KMS-11 (cell line): ENCODE results near the gene KANK3.

ENCODE experiments used
- H2AFZ ChIP-seq: fragments of 200-600 bp; sonication (generic); 2 replicates; pipeline ENCODE4 v1.6.1; 2016; ENCODE audit warnings: antibody characterized with exemption, mixed run types, low read depth
- H3K27ac ChIP-seq: fragments of 200-600 bp; sonication (generic); 2 replicates; pipeline ENCODE4 v1.6.1; 2016; ENCODE audit warnings: mild to moderate bottlenecking, mixed run types
- H3K27me3 ChIP-seq: fragments of 200-600 bp; sonication (generic); 2 replicates; pipeline ENCODE4 v1.6.1; 2017; ENCODE audit warnings: mild to moderate bottlenecking, low read depth, mixed run types, moderate library complexity; ENCODE audit not compliant: insufficient read depth
- H3K36me3 ChIP-seq: fragments of 200-600 bp; sonication (generic); 2 replicates; pipeline ENCODE4 v1.6.1; 2017; ENCODE audit warnings: mild to moderate bottlenecking, mixed run types; ENCODE audit not compliant: insufficient read depth
- H3K4me1 ChIP-seq: fragments of 200-600 bp; sonication (generic); 2 replicates; pipeline ENCODE4 v1.6.1; 2016; ENCODE audit warnings: mild to moderate bottlenecking, low read depth, mixed run types; ENCODE audit not compliant: poor library complexity, severe bottlenecking
- H3K4me2 ChIP-seq: fragments of 200-600 bp; sonication (generic); 2 replicates; pipeline ENCODE4 v1.7.0; 2016; ENCODE audit warnings: mild to moderate bottlenecking, mixed run types
- H3K4me3 ChIP-seq: fragments of 200-600 bp; sonication (generic); IDR thresholded peaks from 2 replicates; pipeline ENCODE4 v1.6.1; 2017; ENCODE audit warnings: low read depth, low read length, mixed read lengths; ENCODE audit not compliant: insufficient read depth
- H3K79me2 ChIP-seq: fragments of 200-600 bp; sonication (generic); 2 replicates; pipeline ENCODE4 v1.6.1; 2016; ENCODE audit warnings: low read depth, mixed run types; ENCODE audit not compliant: insufficient read depth
- H3K9ac ChIP-seq: fragments of 200-600 bp; sonication (generic); 2 replicates; pipeline ENCODE4 v1.6.1; 2016; ENCODE audit warnings: mild to moderate bottlenecking, mixed run types
- H4K20me1 ChIP-seq: fragments of 200-600 bp; sonication (generic); 2 replicates; pipeline ENCODE4 v1.6.1; 2016; ENCODE audit warnings: mild to moderate bottlenecking, mixed run types; ENCODE audit not compliant: insufficient read depth
- CTCF ChIP-seq: fragments of 200-600 bp; sonication (generic); conservative IDR thresholded peaks from 2 replicates; pipeline ENCODE4 v1.6.1; 2017; ENCODE audit warnings: low read depth, mild to moderate bottlenecking, antibody characterized with exemption, low read length, moderate library complexity, mixed read lengths

KANK3 gene

GRCh38 chr19:8366121-8366581 is 23.1 kb upstream of the KANK3 start:
- no peaks in the 10 kb centered on the region for H4K20me1 ChIP-seq
- H3K27ac ChIP-seq, result no peak overlapping the region
- no peak overlapping the region for H2AFZ ChIP-seq
- no peak overlapping the region for H3K9ac ChIP-seq
- H3K4me1 ChIP-seq, result peaks cover 7% of the 10 kb centered on the region
- H3K4me2 ChIP-seq, result no peak overlapping the region
- TF ChIP-seq CTCF, result no peak
- no peaks in the 10 kb centered on the region for H3K36me3 ChIP-seq
- no peaks in the 10 kb centered on the region for H3K27me3 ChIP-seq
- H3K4me3 ChIP-seq, result no peak overlapping the region
- H3K79me2 ChIP-seq, result no peaks in the 10 kb centered on the region

- no peak within 1 kb of the TSS for H3K9ac ChIP-seq
- no peak for TF ChIP-seq CTCF
- no peaks in the 10 kb centered on the region for H3K36me3 ChIP-seq
- no peaks in the 10 kb centered on the region for H3K79me2 ChIP-seq
- H2AFZ ChIP-seq, result no peak within 1 kb of the TSS
- no peak within 1 kb of the TSS for H3K4me2 ChIP-seq
- no peak within 1 kb of the TSS for H3K4me3 ChIP-seq
- H3K27me3 ChIP-seq, result no peaks in the 10 kb centered on the region
- no peak within 1 kb of the TSS for H3K27ac ChIP-seq
- no peaks in the 10 kb centered on the region for H4K20me1 ChIP-seq
- peaks cover 7% of the 10 kb centered on the region for H3K4me1 ChIP-seq
These were observed 21.0 kb upstream of the KANK3 start, which contains the start of gene ANGPTL4 for GRCh38 chr19:8363803-8364771. Gene ANGPTL4 (plus strand): TSS chr19:8364155. CDS start chr19:8364322, 167 bp downstream.

- Histone ChIP-seq H3K9ac (no peak overlapping the region), H3K27me3 (no peaks in the 10 kb centered on the region), H3K79me2 (no peaks in the 10 kb centered on the region), H3K36me3 (no peaks in the 10 kb centered on the region), H3K27ac (no peak overlapping the region), H2AFZ (no peak overlapping the region), H3K4me3 (no peak overlapping the region), H3K4me1 (peaks cover 7% of the 10 kb centered on the region), H3K4me2 (no peak overlapping the region; the same call in 1 of the 2 replicates), H4K20me1 (no peaks in the 10 kb centered on the region)
- no peak for TF ChIP-seq CTCF
These were observed 19.1 kb upstream of the KANK3 start for GRCh38 chr19:8361921-8362793.

- TF ChIP-seq CTCF, result no peak
- Histone ChIP-seq H3K79me2 (no peaks in the 10 kb centered on the region), H3K4me3 (no peak overlapping the region), H3K27me3 (no peaks in the 10 kb centered on the region), H3K4me2 (no peak overlapping the region), H2AFZ (no peak overlapping the region), H3K27ac (no peak overlapping the region), H3K4me1 (peaks cover 7% of the 10 kb centered on the region), H3K36me3 (no peaks in the 10 kb centered on the region), H4K20me1 (no peaks in the 10 kb centered on the region), H3K9ac (no peak overlapping the region)
These were observed 17.1 kb upstream of the KANK3 start for GRCh38 chr19:8360196-8360595.
